CD4-positive, alpha-beta T cell treated with Interferon gamma for 1 hour (primary cell): ENCODE data around the gene DRAM1.

Source experiments
- DNase-seq: peaks from one replicate; pipeline ENCODE4 v3.0.0-alpha.2; 2020

DRAM1 gene

GRCh38 chr12:101942250-101942605 lies 64.8 kb downstream of the DRAM1 start:
- no peak for DNase-seq

DNA sequence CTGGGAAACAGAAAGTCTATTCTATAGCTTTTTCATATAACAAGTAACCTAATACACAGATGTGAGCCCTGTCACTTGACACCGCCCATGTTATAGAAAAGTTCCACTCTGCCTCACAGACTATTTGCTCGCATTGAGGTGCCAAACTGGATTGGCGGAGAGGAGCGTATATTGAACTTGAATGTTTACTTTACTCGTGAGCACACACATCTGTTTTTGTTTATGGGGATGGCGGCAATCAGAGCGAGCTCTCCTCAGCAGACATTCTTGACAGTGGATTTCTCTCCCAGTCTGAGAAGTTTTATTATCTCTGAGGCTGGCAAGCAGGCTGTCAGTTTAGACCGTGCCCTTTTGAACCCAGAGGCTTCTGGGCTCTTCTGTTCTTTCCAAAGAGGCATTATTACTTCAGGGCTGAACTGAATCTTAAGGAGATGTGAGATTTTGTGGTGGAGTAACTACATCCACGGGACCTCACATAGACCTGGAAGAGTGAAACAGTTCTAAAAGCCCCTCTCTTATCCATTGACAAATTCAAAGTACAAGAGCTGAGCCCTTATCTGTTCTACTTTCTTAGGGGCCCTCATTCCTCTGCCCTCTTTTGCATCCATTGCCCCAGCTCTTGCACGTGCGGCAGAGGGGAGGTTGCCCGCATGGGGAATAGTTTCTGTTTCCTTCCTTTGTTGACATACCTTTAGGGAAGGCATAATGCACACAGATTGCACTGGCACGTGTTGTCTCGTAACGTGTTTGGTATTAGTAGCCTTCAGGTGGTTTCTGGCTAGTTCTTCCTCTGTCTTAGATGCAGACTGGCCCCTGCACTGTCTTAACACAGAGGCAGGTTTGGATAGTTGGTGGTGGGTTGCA lies 68.2 kb downstream of the DRAM1 start:
- no peak for DNase-seq

- no peak for DNase-seq
Measured at GRCh38 chr12:101946233-101946611, 68.8 kb downstream of the DRAM1 start.

DNA sequence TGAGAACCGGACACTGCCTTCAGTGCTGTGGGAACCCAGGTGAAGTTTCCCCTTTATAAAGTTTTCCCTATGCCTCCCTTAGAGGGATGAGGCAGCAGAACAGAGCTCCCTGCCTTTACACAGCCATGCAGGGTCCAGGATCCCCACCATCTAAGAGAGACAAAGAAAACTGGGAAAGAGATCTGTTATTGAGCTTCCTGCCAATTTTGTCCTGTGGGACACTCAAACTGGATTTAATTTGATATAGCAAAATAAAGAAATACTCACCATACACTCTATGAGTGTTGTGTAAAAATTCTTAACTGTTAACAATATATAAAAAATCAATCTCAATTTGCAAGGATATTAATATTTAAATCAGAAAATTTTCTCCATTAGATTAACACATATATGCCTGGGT lies 69.9 kb downstream of the DRAM1 start:
- no peak for DNase-seq

- no peak for DNase-seq
Measured at GRCh38 chr12:101948365-101948764, 71.0 kb downstream of the DRAM1 start.

DNA sequence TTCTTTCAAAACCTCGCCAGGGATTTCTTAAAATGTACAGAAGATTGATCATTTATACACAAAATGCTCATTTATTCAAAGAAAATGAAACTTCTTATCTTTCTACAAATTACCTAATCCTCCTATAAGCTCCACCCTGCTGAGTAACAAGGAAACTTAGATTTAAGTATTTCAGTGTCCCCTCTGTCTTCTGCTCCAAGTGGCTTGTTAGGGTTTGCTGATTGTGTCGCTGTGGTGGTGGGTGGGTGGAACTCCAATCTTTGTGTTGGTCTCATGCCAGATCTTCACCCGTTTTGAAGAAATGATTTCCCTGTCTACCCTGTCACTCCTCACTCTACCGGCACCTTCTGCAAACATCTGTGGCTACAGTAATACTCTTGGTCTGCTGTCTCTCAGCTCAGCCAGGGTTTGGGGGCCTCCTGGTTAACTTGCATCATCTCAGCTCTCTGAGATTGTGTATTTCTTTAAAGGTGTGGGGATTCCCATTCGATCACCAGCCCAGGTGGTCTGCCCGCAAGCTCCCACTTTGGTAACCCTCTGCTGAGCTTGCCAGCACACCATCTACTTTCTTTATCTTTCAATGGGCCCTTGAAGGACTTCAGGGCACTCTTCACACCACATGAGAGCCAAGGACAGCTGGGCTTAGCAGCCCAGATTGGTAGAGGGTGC lies 73.8 kb downstream of the DRAM1 start:
- DNase-seq, result no peak

GRCh38 chr12:101954113-101954512 lies 76.7 kb downstream of the DRAM1 start:
- no peak for DNase-seq

GRCh38 chr12:101954676-101955075 lies 77.3 kb downstream of the DRAM1 start:
- DNase-seq, result no peak

GRCh38 chr12:101957252-101957959 lies 80.0 kb downstream of the DRAM1 start:
- no peak for DNase-seq

- no peak for DNase-seq
Measured at GRCh38 chr12:101959607-101960006, 82.2 kb downstream of the DRAM1 start.

DNA sequence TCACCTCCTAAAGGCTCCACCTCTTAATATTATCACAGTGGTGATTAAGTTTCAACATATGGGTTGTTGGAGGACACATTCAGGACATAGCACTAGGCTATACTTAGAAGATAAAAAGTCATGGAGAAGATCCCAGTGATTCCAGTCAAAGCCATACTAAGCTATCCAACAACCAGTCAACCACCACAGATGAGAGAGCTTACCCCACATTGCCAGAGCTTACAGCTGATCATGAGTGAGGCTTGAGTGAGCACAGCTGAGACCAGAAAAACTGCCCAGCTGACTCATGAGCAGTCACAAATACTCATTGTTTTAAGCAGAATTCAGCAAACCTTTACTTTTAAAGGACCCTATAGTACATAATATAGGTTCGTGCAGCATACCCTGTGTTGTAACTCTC lies 85.1 kb downstream of the DRAM1 start:
- DNase-seq, result no peak

- DNase-seq, result no peak
Measured at GRCh38 chr12:101963697-101964096, 86.3 kb downstream of the DRAM1 start.

DNA sequence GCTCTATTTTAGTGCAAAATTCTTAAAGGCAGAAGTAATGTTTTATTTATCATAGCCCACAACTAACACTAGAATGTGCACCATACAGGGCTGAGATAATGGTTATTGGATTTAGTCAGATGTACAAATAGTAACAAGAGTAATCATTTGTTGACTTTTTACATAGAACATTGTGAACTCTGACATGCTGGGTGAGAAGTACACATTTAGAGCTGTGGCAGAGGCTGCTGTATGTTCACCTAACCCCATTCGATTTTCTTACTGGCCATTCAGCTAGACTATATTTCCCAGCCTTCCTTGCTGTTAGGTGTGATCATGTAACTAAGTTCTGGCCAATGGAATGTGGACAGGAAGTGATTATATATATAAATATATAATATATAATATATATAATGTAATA lies 89.1 kb downstream of the DRAM1 start:
- no peak for DNase-seq

GRCh38 chr12:101967506-101967905 lies 90.1 kb downstream of the DRAM1 start:
- DNase-seq, result no peak

- DNase-seq, result no peak
Measured at GRCh38 chr12:101968770-101969169, 91.4 kb downstream of the DRAM1 start.
